Measurements from ENCODE around the gene GTF2A1.
"Not testable (repeated sequence)": the region's sequence is repeated elsewhere in the genome, so short reads cannot be mapped to it uniquely, and the experiment has no call there.

DNA sequence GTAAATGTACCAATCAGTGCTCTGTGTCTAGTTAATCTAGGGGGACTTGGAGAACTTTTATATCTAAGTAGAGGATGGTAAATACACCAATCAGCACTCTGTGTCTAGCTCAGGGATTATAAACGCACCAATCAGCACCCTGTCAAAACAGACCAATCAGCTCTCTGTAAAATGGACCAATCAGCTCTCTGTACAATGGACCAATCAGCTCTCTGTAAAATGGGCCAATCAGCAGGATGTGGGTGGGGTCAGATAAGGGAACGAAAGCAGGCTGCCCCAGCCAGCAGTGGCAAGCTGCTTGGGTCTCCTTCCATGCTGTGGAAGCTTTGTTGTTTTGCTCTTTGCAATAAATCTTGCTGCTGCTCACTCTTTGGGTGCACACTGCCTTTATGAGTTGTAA is 16.1 kb upstream of the GTF2A1 start:
- TF ChIP-seq, protein P1, sequence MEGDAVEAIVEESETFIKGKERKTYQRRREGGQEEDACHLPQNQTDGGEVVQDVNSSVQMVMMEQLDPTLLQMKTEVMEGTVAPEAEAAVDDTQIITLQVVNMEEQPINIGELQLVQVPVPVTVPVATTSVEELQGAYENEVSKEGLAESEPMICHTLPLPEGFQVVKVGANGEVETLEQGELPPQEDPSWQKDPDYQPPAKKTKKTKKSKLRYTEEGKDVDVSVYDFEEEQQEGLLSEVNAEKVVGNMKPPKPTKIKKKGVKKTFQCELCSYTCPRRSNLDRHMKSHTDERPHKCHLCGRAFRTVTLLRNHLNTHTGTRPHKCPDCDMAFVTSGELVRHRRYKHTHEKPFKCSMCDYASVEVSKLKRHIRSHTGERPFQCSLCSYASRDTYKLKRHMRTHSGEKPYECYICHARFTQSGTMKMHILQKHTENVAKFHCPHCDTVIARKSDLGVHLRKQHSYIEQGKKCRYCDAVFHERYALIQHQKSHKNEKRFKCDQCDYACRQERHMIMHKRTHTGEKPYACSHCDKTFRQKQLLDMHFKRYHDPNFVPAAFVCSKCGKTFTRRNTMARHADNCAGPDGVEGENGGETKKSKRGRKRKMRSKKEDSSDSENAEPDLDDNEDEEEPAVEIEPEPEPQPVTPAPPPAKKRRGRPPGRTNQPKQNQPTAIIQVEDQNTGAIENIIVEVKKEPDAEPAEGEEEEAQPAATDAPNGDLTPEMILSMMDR (conservative IDR thresholded peaks at IDR 0.05; ENCODE audit: low read depth, low read length): not testable (repeated sequence)
- TF ChIP-seq EZH2 (IDR thresholded peaks at IDR 0.05; ENCODE audit: low read length, unreplicated experiment): not testable (repeated sequence)
